A673 (cell line): ENCODE results near the gene PARP4. TPM values are rescaled to one million over a fixed set of nuclear protein-coding genes. Genes with fewer than 3 reads are reported as not detected.
A peak's percentile ranks its signal among the peaks of the same experiment; 100 is the strongest.
"Not testable (repeated sequence)": the region's sequence is repeated elsewhere in the genome, so short reads cannot be mapped to it uniquely, and the experiment has no call there.

Experiments used
- Bru-seq: library from RNA; stranded (reverse); fragments of 400-500 nt; gene quantifications from one replicate; lab custom pipeline; 2021; lab: Mats Ljungman, UMichigan
- BruChase-seq, 2 experiments: library from RNA; stranded (reverse); fragments of 400-500 nt; gene quantifications; one replicate each; lab custom pipeline; 2021; lab: Mats Ljungman, UMichigan
- BruUV-seq: library from RNA; stranded (reverse); fragments of 400-500 nt; replicated peaks from 2 replicates; lab custom pipeline; 2021; lab: Mats Ljungman, UMichigan
- CTCF ChIA-PET: fragments of 300-600 bp; sonication (Branson Sonifier 250); formaldehyde crosslinking; loops from one replicate; lab custom pipeline; 2022; ENCODE audit warnings: antibody characterized with exemption; lab: Charles Lee
- POLR2A ChIA-PET: fragments of 300-600 bp; sonication (Branson Sonifier 250); formaldehyde crosslinking; loops from one replicate; lab custom pipeline; 2022; ENCODE audit warnings: antibody characterized with exemption; ENCODE audit not compliant: low non-redundant PET; lab: Charles Lee
- DNase-seq: peaks from one replicate; pipeline ENCODE4 v3.0.0-alpha.2; 2015; ENCODE audit warnings: low spot score
- H3K27ac ChIP-seq: fragments of 200-600 bp; sonication (generic); 2 replicates; pipeline ENCODE4 v1.5.1; 2016; ENCODE audit warnings: mixed run types, low read depth, mild to moderate bottlenecking, mixed read lengths, antibody characterized with exemption, low read length; ENCODE audit not compliant: poor library complexity, severe bottlenecking
- H3K27me3 ChIP-seq: fragments of 200-600 bp; sonication (generic); replicated peaks from 2 replicates; pipeline ENCODE4 v1.6.1; 2017; ENCODE audit warnings: mixed run types, low read depth, mild to moderate bottlenecking, mixed read lengths, antibody characterized with exemption, low read length; ENCODE audit not compliant: insufficient read depth, poor library complexity
- H3K36me3 ChIP-seq: fragments of 200-600 bp; sonication (generic); 2 replicates; pipeline ENCODE4 v1.6.1; 2016; ENCODE audit warnings: mixed run types, mild to moderate bottlenecking, mixed read lengths, antibody characterized with exemption, low read length; ENCODE audit not compliant: insufficient read depth, poor library complexity, severe bottlenecking
- H3K4me1 ChIP-seq: fragments of 200-600 bp; sonication (generic); 2 replicates; pipeline ENCODE4 v1.6.1; 2017; ENCODE audit warnings: mixed run types, mild to moderate bottlenecking, mixed read lengths, antibody characterized with exemption, low read length; ENCODE audit not compliant: insufficient read depth, poor library complexity, severe bottlenecking
- H3K4me3 ChIP-seq: fragments of 200-600 bp; sonication (generic); 2 replicates; pipeline ENCODE4 v1.5.1; 2016; ENCODE audit warnings: low read depth, mixed run types, mild to moderate bottlenecking, mixed read lengths, low read length; ENCODE audit not compliant: poor library complexity, severe bottlenecking
- H3K9me3 ChIP-seq: fragments of 200-600 bp; sonication (generic); 2 replicates; pipeline ENCODE4 v1.6.1; 2016; ENCODE audit warnings: mixed run types, low read depth, mild to moderate bottlenecking, mixed read lengths, antibody characterized with exemption, low read length; ENCODE audit not compliant: poor library complexity, severe bottlenecking
- CTCF ChIP-seq: fragments of 300-800, 200-600 bp; sonication (generic); conservative IDR thresholded peaks from 2 replicates; pipeline ENCODE4 v1.5.1; 2017; ENCODE audit warnings: low read depth, mild to moderate bottlenecking, antibody characterized with exemption, low read length, moderate library complexity, mixed read lengths
- EZH2 ChIP-seq: fragments of 200-600 bp; sonication (generic); IDR thresholded peaks from 2 replicates; pipeline ENCODE4 v1.6.1; 2017; ENCODE audit warnings: borderline replicate concordance, low read depth, mild to moderate bottlenecking, mixed read lengths, antibody characterized with exemption, low read length; ENCODE audit not compliant: poor library complexity, severe bottlenecking
- intact Hi-C: fragments of 100-400 bp; cut with micrococcal nuclease; formaldehyde crosslinking; loops from one replicate; pipeline ENCODE4 v1.10.0; 2022; ENCODE audit not compliant: unreplicated experiment
- long read RNA-seq: library from polyadenylated mRNA; stranded (forward); transcript quantifications from one replicate; pipeline ENCODE4 v2.0.0, GENCODE V29; 2022
- total RNA-seq: library from RNA; stranded (reverse); gene quantifications from 2 replicates; pipeline ENCODE4 v1.2.3, GENCODE V29; 2021

The PARP4 gene
- total RNA-seq: 64.5 and 66.8 TPM in 2 replicates
- percentile 81 among the genes with signal in this experiment for Bru-seq, nascent RNA
- BruChase-seq, experiment 1, labeled RNA remaining after a 2-hour chase: percentile 83 among the genes with signal in this experiment
- BruChase-seq, experiment 2, labeled RNA remaining after a 6-hour chase: percentile 87 among the genes with signal in this experiment
- long read RNA-seq, full-length matches to known transcripts: 87 of 145 reads
- long read RNA-seq, partial matches to known transcripts: 22 of 145 reads
- long read RNA-seq, other reads (novel, unspliced or antisense): 36 of 145 reads

GRCh38 chr13:24512197-24512907 is at the start of gene PARP4:
Gene PARP4 (minus strand): TSS chr13:24512778. CDS start chr13:24503776, 9,002 bp downstream.
- H3K27me3 ChIP-seq: no peaks in the 10 kb centered on the region
- H3K4me1 ChIP-seq: peaks cover 3% of the 10 kb centered on the region
- H3K27ac ChIP-seq: peak within 1 kb of the TSS; percentile 76
- BruUV-seq: no TSS peak
- TF ChIP-seq CTCF (no peak), EZH2 (no peak)
- no peaks in the 10 kb centered on the region for H3K9me3 ChIP-seq
- no peaks in the 10 kb centered on the region for H3K36me3 ChIP-seq
- peak within 1 kb of the TSS; percentile 73 for H3K4me3 ChIP-seq
- intact Hi-C loops: no loop called here
- ChIA-PET CTCF (no interaction called here), POLR2A (no interaction called here)
- DNase-seq: peak; percentile 85

- intact Hi-C loops, POLR2A ChIA-PET, H3K27ac ChIP-seq, BruUV-seq, H3K27me3 ChIP-seq, DNase-seq, H3K36me3 ChIP-seq, H3K9me3 ChIP-seq, H3K4me3 ChIP-seq, H3K4me1 ChIP-seq: not testable (repeated sequence)
- CTCF ChIA-PET: interaction anchor here (0.5 kb wide), 1 partner anchor 23 kb away, joined by 3 read pairs; no protein-coding TSS in a partner anchor
Observed at GRCh38 chr13:24560579-24561187, 48.1 kb upstream of the PARP4 start.

- H3K36me3 ChIP-seq, H3K4me1 ChIP-seq, H3K9me3 ChIP-seq, intact Hi-C loops, BruUV-seq, H3K27ac ChIP-seq, H3K4me3 ChIP-seq, H3K27me3 ChIP-seq, CTCF ChIA-PET, POLR2A ChIA-PET, DNase-seq: not testable (repeated sequence)
Observed at GRCh38 chr13:24559431-24560218, 47.0 kb upstream of the PARP4 start.

GRCh38 chr13:24557081-24557480 is 44.5 kb upstream of the PARP4 start:
- no peaks in the 10 kb centered on the region for H3K4me1 ChIP-seq
- H3K27ac ChIP-seq: no peak overlapping the region
- no peaks in the 10 kb centered on the region for H3K9me3 ChIP-seq
- intact Hi-C loops: no loop called here
- no peak for DNase-seq
- no peaks in the 10 kb centered on the region for H3K36me3 ChIP-seq
- ChIA-PET CTCF (no interaction called here), POLR2A (no interaction called here)
- no peaks in the 10 kb centered on the region for H3K27me3 ChIP-seq
- no peak overlapping the region for H3K4me3 ChIP-seq
- BruUV-seq: no TSS peak
- no peak for TF ChIP-seq CTCF
- no peak for TF ChIP-seq EZH2

GRCh38 chr13:24553892-24554291 is 41.3 kb upstream of the PARP4 start:
- H3K27ac ChIP-seq, H3K4me3 ChIP-seq, H3K9me3 ChIP-seq, DNase-seq, BruUV-seq, H3K36me3 ChIP-seq, intact Hi-C loops, POLR2A ChIA-PET, H3K4me1 ChIP-seq, CTCF ChIA-PET, H3K27me3 ChIP-seq: not testable (repeated sequence)
